Measurements from ENCODE around the gene SPINDOC. TPM values are rescaled to one million over a fixed set of nuclear protein-coding genes. Genes with fewer than 3 reads are reported as not detected.

SPINDOC gene
- polyA plus RNA-seq, 3 donors = 0.10 to 3.3 (median 0.20) TPM

- Mint-ChIP-seq H3K4me3 (no peak overlapping the region), H3K27me3 (ENCODE audit: low read depth in 3 of 3) (peaks cover 1 to 2% (median 2%) of the 10 kb centered on the region in 3 donors), H3K9me3 (no peaks in the 10 kb centered on the region), H3K36me3 (peaks cover 5 to 22% of the 10 kb centered on the region in 2 donors), H3K27ac (no peak overlapping the region), H3K4me1 (peaks cover 20% of the 10 kb centered on the region)
- peaks cover 38% of the 10 kb centered on the region for H4K20me1 ChIP-seq (ENCODE audit: insufficient read depth, low read length)
- intact Hi-C loops (cut with micrococcal nuclease) = no loop called here
- H3K4me1 ChIP-seq (ENCODE audit: control insufficient read depth in 1 of 2, insufficient read depth in 2 of 2, low read length in 2 of 2) = peaks cover 16 to 21% of the 10 kb centered on the region in 2 donors
- H3K4me2 ChIP-seq (replicated peaks; ENCODE audit: extremely low read depth, low read length, poor library complexity, severe bottlenecking) = no peak overlapping the region
- H3K9ac ChIP-seq (ENCODE audit: insufficient read depth, low read length, poor library complexity, severe bottlenecking) = no peak overlapping the region
- 100% methylated on average over 1 of the region's 2 CpGs for WGBS (ENCODE audit: insufficient coverage)
- no peaks in the 10 kb centered on the region for H3K79me2 ChIP-seq (ENCODE audit: insufficient read depth, low read length)
- H3K27ac ChIP-seq (ENCODE audit: low read depth in 1 of 2, low read length in 2 of 2) = no peak overlapping the region
- H3K9me3 ChIP-seq (replicated peaks in 1 of 2; ENCODE audit: control insufficient read depth in 1 of 2, insufficient read depth in 1 of 2, low read length in 2 of 2) = no peaks in the 10 kb centered on the region
- no peak overlapping the region for H3K4me3 ChIP-seq (replicated peaks in 1 of 3; ENCODE audit: low read depth in 2 of 3, low read length in 3 of 3)
- DNase-seq = no peak
- no peaks in the 10 kb centered on the region for H3K36me3 ChIP-seq (replicated peaks in 1 of 2; ENCODE audit: control insufficient read depth in 1 of 2, insufficient read depth in 2 of 2, low read length in 2 of 2)
- TF ChIP-seq CTCF (IDR thresholded peaks at IDR 0.05) = no peak
- no peaks in the 10 kb centered on the region for H3K27me3 ChIP-seq (ENCODE audit: control insufficient read depth in 2 of 2, insufficient read depth in 2 of 2, low read length in 2 of 2)
- no peak overlapping the region for H2AFZ ChIP-seq (ENCODE audit: insufficient read depth, low read depth, low read length, poor library complexity, severe bottlenecking)
These were observed 19.8 kb downstream of the SPINDOC start for GRCh38 chr11:63833048-63833447.

- H3K4me2 ChIP-seq (replicated peaks; ENCODE audit: extremely low read depth, low read length, poor library complexity, severe bottlenecking) = no peak overlapping the region
- H3K4me1 ChIP-seq (ENCODE audit: control insufficient read depth in 1 of 2, insufficient read depth in 2 of 2, low read length in 2 of 2) = peaks cover 20 to 27% of the 10 kb centered on the region in 2 donors
- peaks cover 3 to 14% of the 10 kb centered on the region in 2 donors for H3K36me3 Mint-ChIP-seq
- H3K9ac ChIP-seq (ENCODE audit: insufficient read depth, low read length, poor library complexity, severe bottlenecking) = no peak overlapping the region
- no peak for DNase-seq
- H3K9me3 ChIP-seq (replicated peaks in 1 of 2; ENCODE audit: control insufficient read depth in 1 of 2, insufficient read depth in 1 of 2, low read length in 2 of 2) = no peaks in the 10 kb centered on the region
- no peaks in the 10 kb centered on the region for H3K36me3 ChIP-seq (replicated peaks in 1 of 2; ENCODE audit: control insufficient read depth in 1 of 2, insufficient read depth in 2 of 2, low read length in 2 of 2)
- intact Hi-C loops (cut with micrococcal nuclease) = loop anchor here (5.0 kb wide), 3 partner anchors 38 to 108 kb away; no protein-coding TSS in a partner anchor
- peaks cover 8% of the 10 kb centered on the region for H3K79me2 ChIP-seq (ENCODE audit: insufficient read depth, low read length)
- no peak overlapping the region for H3K4me3 Mint-ChIP-seq
- H3K9me3 Mint-ChIP-seq = peaks cover 0 to 2% (median 0%) of the 10 kb centered on the region in 7 donors
- no peak for TF ChIP-seq CTCF (IDR thresholded peaks at IDR 0.05)
- WGBS (ENCODE audit: insufficient coverage) = 97% methylated on average over 5 of the region's 12 CpGs
- H3K27ac ChIP-seq (ENCODE audit: low read depth in 1 of 2, low read length in 2 of 2) = no peak overlapping the region
- H3K4me3 ChIP-seq (replicated peaks in 1 of 3; ENCODE audit: low read depth in 2 of 3, low read length in 3 of 3) = no peak overlapping the region
- H3K27me3 ChIP-seq (ENCODE audit: control insufficient read depth in 2 of 2, insufficient read depth in 2 of 2, low read length in 2 of 2) = no peaks in the 10 kb centered on the region
- no peak overlapping the region for H3K27ac Mint-ChIP-seq
- H3K4me1 Mint-ChIP-seq = peaks cover 24% of the 10 kb centered on the region
- peaks cover 46% of the 10 kb centered on the region for H4K20me1 ChIP-seq (ENCODE audit: insufficient read depth, low read length)
- H2AFZ ChIP-seq (ENCODE audit: insufficient read depth, low read depth, low read length, poor library complexity, severe bottlenecking) = no peak overlapping the region
- peaks cover 1 to 4% (median 2%) of the 10 kb centered on the region in 3 donors for H3K27me3 Mint-ChIP-seq (ENCODE audit: low read depth in 3 of 3)
These were observed 21.4 kb downstream of the SPINDOC start for GRCh38 chr11:63834535-63835157.
